SK-N-SH (cell line): ENCODE data around the gene ZNF641. TPM values are rescaled to one million over a fixed set of nuclear protein-coding genes. Genes with fewer than 3 reads are reported as not detected.

Experiments
- CTCF ChIA-PET: fragments of 300-600, 350-600 bp; formaldehyde crosslinking; extraction: SDS; loops from one replicate; lab custom pipeline; 2021; lab: Yijun Ruan, JAX
- POLR2A ChIA-PET: fragments of 350-600 bp; sonication (Branson Sonifier 250); formaldehyde crosslinking; extraction: SDS; loops from one replicate; lab custom pipeline; 2020; ENCODE audit warnings: antibody characterized with exemption, inconsistent platforms; lab: Yijun Ruan, JAX
- DNase-seq: peaks from one replicate; pipeline ENCODE4 v3.0.0; 2012
- H2AFZ ChIP-seq: fragments of 200-600 bp; sonication (generic); 2 replicates; pipeline ENCODE4 v1.8.1; 2016; ENCODE audit warnings: antibody characterized with exemption, mild to moderate bottlenecking, low read depth
- H3F3A ChIP-seq: fragments of 200-600 bp; sonication (generic); replicated peaks from 2 replicates; pipeline ENCODE3; 2016; ENCODE audit warnings: antibody characterized with exemption, mild to moderate bottlenecking; ENCODE audit not compliant: insufficient read depth
- H3K27ac ChIP-seq, 2 experiments: fragments of 200-500 bp in 1 of 2; fragments of 200-600 bp in 1 of 2; sonication (Bioruptor generic) in 1 of 2; sonication (generic), shearing (Covaris generic) in 1 of 2; 2 replicates each; pipeline versions ENCODE4 v1.5.1 to v1.6.1; 2014 to 2016; ENCODE audit warnings: low read depth in 2 of 2, inconsistent platforms in 1 of 2, low read length in 1 of 2, mild to moderate bottlenecking in 1 of 2, mixed read lengths in 1 of 2
- H3K27me3 ChIP-seq: fragments of 200-600 bp; sonication (generic), shearing (Covaris generic); 2 replicates; pipeline ENCODE4 v1.6.1; 2016; ENCODE audit warnings: mixed run types; ENCODE audit not compliant: insufficient read depth
- H3K36me3 ChIP-seq, 2 experiments: fragments of 200-500 bp in 1 of 2; fragments of 200-600 bp in 1 of 2; sonication (Bioruptor generic) in 1 of 2; sonication (generic) in 1 of 2; replicated peaks in 1 of 2; 2 replicates each; pipeline versions ENCODE3 to v1.5.1; 2014 to 2016; ENCODE audit warnings: low read length in 1 of 2, mild to moderate bottlenecking in 1 of 2; ENCODE audit not compliant: insufficient read depth in 2 of 2, control insufficient read depth in 1 of 2
- H3K4me1 ChIP-seq, 2 experiments: fragments of 200-500 bp in 1 of 2; fragments of 200-600 bp in 1 of 2; sonication (Bioruptor generic) in 1 of 2; sonication (generic), shearing (Covaris generic) in 1 of 2; 2 replicates each; pipeline versions ENCODE4 v1.5.1 to v1.6.1; 2014 to 2016; ENCODE audit warnings: low read depth in 1 of 2, low read length in 1 of 2, mixed run types in 1 of 2; ENCODE audit not compliant: insufficient read depth in 2 of 2, control insufficient read depth in 1 of 2
- H3K4me2 ChIP-seq: fragments of 200-600 bp; sonication (generic), shearing (Covaris generic); 2 replicates; pipeline ENCODE4 v1.6.1; 2017; ENCODE audit warnings: mixed run types
- H3K4me3 ChIP-seq, 2 experiments: fragments of 200-500 bp in 1 of 2; fragments of 200-600 bp in 1 of 2; sonication (Bioruptor generic) in 1 of 2; sonication (generic), shearing (Covaris generic) in 1 of 2; 2 replicates each; pipeline versions ENCODE4 v1.5.1 to v1.8.1; 2014 to 2016; ENCODE audit warnings: low read depth in 2 of 2, inconsistent platforms in 1 of 2, low read length in 1 of 2, mild to moderate bottlenecking in 1 of 2, mixed read lengths in 1 of 2, moderate library complexity in 1 of 2
- H3K79me2 ChIP-seq: fragments of 200-600 bp; sonication (generic); 2 replicates; pipeline ENCODE4 v1.8.1; 2017; ENCODE audit warnings: mild to moderate bottlenecking; ENCODE audit not compliant: insufficient read depth
- H3K9ac ChIP-seq: fragments of 200-600 bp; sonication (generic); 2 replicates; pipeline ENCODE4 v1.6.1; 2017; ENCODE audit warnings: mixed run types
- H3K9me2 ChIP-seq: fragments of 200-600 bp; sonication (generic); 2 replicates; pipeline ENCODE4 v1.6.1; 2017; ENCODE audit warnings: mixed run types
- H3K9me3 ChIP-seq: fragments of 200-600 bp; sonication (generic); 2 replicates; pipeline ENCODE4 v1.6.1; 2017; ENCODE audit warnings: mixed run types, mild to moderate bottlenecking, moderate library complexity
- H4K20me1 ChIP-seq: fragments of 200-600 bp; sonication (generic); 2 replicates; pipeline ENCODE4 v1.6.1; 2017; ENCODE audit warnings: mild to moderate bottlenecking, mixed run types; ENCODE audit not compliant: insufficient read depth
- GABPA ChIP-seq: IDR thresholded peaks from 2 replicates; pipeline ENCODE4 v1.4.0; 2012; ENCODE audit warnings: low read depth, mild to moderate bottlenecking
- NRF1 ChIP-seq: IDR thresholded peaks from 2 replicates; pipeline ENCODE4 v1.6.1; 2012; ENCODE audit warnings: low read depth, mild to moderate bottlenecking, low read length
- POLR2AphosphoS5 ChIP-seq: IDR thresholded peaks from 2 replicates; pipeline ENCODE4 v1.6.1; 2012; ENCODE audit warnings: low read depth, low read length
- RCOR1 ChIP-seq: fragments of 150-350 bp; IDR thresholded peaks from 2 replicates; pipeline ENCODE4 v1.6.1; 2017; ENCODE audit warnings: antibody characterized with exemption, low read length
- RFX5 ChIP-seq: IDR thresholded peaks from 2 replicates; pipeline ENCODE4 v1.6.1; 2012; ENCODE audit warnings: mild to moderate bottlenecking, improper control_type of control experiment, low read length
- RXRA ChIP-seq: IDR thresholded peaks from 2 replicates; pipeline ENCODE4 v1.4.0; 2012; ENCODE audit warnings: low read depth, mild to moderate bottlenecking, borderline replicate concordance
- TCF12 ChIP-seq: IDR thresholded peaks from 2 replicates; pipeline ENCODE4 v1.4.0; 2012
- YY1 ChIP-seq: IDR thresholded peaks from 2 replicates; pipeline ENCODE4 v1.4.0; 2012; ENCODE audit warnings: low read depth, mild to moderate bottlenecking
- WGBS: methylation state at CpG from one replicate; pipeline ENCODE4 v1.1.6; 2017; ENCODE audit warnings: low lambda C conversion rate; 5-methylcytosine and 5-hydroxymethylcytosine counted together
- polyA plus RNA-seq, 3 experiments: library from polyadenylated mRNA; depleted of rRNA; stranded (reverse); fragments of >200 nt; gene quantifications; 2 replicates each; pipeline ENCODE4 v1.2.3, GENCODE V29; 2012
- TF ChIP-seq, protein P1 (sequence below): fragments of 150-350 bp; IDR thresholded peaks from 2 replicates; pipeline ENCODE4 v1.6.1; 2017; ENCODE audit warnings: antibody characterized with exemption, low read length, low read depth, borderline replicate concordance
- TF ChIP-seq, protein P2 (sequence below): fragments of 200-600 bp; sonication (generic); IDR thresholded peaks from 2 replicates; pipeline ENCODE4 v1.6.1; 2017; ENCODE audit warnings: antibody characterized with exemption, mild to moderate bottlenecking, moderate library complexity

Gene ZNF641
- polyA plus RNA-seq, 1 of the 3 experiments (the other 2 are of a cell fraction) = 1.9 TPM

DNA sequence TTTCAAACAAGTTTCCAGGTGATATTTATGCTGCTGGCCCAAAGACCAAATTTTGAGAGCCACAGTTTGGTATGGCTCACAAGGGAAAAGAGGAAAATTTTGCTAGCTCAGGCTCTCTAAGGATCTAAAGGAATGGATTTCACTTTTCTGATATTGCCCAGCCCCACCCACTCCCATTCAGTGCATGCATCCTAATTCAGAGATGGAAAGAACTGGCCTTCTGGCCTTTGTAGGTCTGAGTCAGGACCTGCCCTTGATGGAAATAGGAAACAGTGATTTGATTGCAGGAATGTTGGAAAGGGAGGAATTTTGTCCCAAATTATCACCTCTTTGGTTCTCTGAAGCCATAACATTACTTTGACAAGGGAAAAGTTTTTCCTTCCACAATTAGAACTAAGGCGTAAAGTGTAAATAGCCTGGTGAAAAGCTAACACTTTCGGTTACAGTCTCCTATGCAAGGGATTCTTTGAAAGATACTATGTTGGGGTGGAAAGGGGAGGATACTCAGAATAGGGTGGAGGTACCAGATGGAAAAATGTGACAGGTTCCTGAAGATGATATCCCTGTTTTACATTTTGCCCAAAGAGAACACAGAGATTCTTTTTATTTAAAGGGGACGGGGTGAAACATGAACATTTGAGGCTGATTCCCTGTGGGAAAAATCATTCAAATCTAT, 11.1 kb downstream of the ZNF641 start:
- Histone ChIP-seq H3K36me3 (peaks cover 0 to 22% of the 10 kb centered on the region in 2 experiments), H3K27ac (no peak overlapping the region), H2AFZ (no peak overlapping the region), H3K9me3 (no peaks in the 10 kb centered on the region), H3K4me1 (no peaks in the 10 kb centered on the region), H3K9me2 (no peaks in the 10 kb centered on the region), H3K4me2 (no peak overlapping the region), H3K27me3 (no peaks in the 10 kb centered on the region), H3F3A (no peaks in the 10 kb centered on the region), H3K9ac (no peak overlapping the region), H3K4me3 (no peak overlapping the region), H3K79me2 (no peaks in the 10 kb centered on the region), H4K20me1 (no peaks in the 10 kb centered on the region)
- DNase-seq = no peak
- ChIA-PET CTCF (interaction anchor here (1.0 kb wide), 1 partner anchor 9 kb away, joined by 3 read pairs; no protein-coding TSS in a partner anchor), POLR2A (no interaction called here)
- TF ChIP-seq POLR2AphosphoS5 = no peak
- TF ChIP-seq NRF1 = no peak
- no peak for TF ChIP-seq RXRA
- TF ChIP-seq, protein P1, sequence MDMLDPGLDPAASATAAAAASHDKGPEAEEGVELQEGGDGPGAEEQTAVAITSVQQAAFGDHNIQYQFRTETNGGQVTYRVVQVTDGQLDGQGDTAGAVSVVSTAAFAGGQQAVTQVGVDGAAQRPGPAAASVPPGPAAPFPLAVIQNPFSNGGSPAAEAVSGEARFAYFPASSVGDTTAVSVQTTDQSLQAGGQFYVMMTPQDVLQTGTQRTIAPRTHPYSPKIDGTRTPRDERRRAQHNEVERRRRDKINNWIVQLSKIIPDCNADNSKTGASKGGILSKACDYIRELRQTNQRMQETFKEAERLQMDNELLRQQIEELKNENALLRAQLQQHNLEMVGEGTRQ = no peak
- TF ChIP-seq YY1 = no peak
- no peak for TF ChIP-seq TCF12
- TF ChIP-seq GABPA = no peak
- TF ChIP-seq RCOR1 = no peak
- TF ChIP-seq, protein P2, sequence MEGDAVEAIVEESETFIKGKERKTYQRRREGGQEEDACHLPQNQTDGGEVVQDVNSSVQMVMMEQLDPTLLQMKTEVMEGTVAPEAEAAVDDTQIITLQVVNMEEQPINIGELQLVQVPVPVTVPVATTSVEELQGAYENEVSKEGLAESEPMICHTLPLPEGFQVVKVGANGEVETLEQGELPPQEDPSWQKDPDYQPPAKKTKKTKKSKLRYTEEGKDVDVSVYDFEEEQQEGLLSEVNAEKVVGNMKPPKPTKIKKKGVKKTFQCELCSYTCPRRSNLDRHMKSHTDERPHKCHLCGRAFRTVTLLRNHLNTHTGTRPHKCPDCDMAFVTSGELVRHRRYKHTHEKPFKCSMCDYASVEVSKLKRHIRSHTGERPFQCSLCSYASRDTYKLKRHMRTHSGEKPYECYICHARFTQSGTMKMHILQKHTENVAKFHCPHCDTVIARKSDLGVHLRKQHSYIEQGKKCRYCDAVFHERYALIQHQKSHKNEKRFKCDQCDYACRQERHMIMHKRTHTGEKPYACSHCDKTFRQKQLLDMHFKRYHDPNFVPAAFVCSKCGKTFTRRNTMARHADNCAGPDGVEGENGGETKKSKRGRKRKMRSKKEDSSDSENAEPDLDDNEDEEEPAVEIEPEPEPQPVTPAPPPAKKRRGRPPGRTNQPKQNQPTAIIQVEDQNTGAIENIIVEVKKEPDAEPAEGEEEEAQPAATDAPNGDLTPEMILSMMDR = no peak
- TF ChIP-seq RFX5 = no peak
- WGBS = 80% methylated on average over 3 of the region's 3 CpGs

DNA sequence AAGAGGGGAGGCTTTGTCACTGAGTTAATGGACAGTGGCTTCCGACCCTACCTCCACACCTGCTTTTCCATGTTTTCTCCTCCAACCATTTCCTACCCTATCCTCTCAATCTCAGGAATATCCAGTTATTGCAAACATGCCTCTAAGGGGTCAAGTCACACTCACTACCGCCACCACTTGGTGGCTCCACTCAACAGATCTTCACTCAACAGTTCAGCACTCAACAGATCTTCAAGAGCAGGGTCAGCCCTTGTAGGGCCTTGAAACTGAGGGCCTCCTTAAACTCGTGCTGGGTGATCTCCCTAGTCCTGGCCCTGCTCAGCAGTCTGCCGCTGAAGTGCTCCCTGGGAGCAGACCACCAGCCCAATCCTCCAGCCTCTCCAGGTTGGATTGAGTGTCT, 14.2 kb downstream of the ZNF641 start:
- ChIA-PET CTCF (no interaction called here), POLR2A (no interaction called here)
- no peaks in the 10 kb centered on the region for H3K4me1 ChIP-seq
- H3K27me3 ChIP-seq = no peaks in the 10 kb centered on the region
- no peak overlapping the region for H3K4me2 ChIP-seq
- H4K20me1 ChIP-seq = no peaks in the 10 kb centered on the region
- TF ChIP-seq RXRA = no peak
- no peak for TF ChIP-seq TCF12
- H3K9ac ChIP-seq = no peak overlapping the region
- no peaks in the 10 kb centered on the region for H3K9me2 ChIP-seq
- H3K9me3 ChIP-seq = no peaks in the 10 kb centered on the region
- no peak overlapping the region for H3K27ac ChIP-seq
- H3K4me3 ChIP-seq = no peak overlapping the region
- H2AFZ ChIP-seq = no peak overlapping the region
- H3F3A ChIP-seq = no peaks in the 10 kb centered on the region
- no peaks in the 10 kb centered on the region for H3K36me3 ChIP-seq
- DNase-seq = no peak
- no peaks in the 10 kb centered on the region for H3K79me2 ChIP-seq
- 42% methylated on average over 4 of the region's 4 CpGs for WGBS
